ENCODE results near the gene RECK.

RECK gene

DNA sequence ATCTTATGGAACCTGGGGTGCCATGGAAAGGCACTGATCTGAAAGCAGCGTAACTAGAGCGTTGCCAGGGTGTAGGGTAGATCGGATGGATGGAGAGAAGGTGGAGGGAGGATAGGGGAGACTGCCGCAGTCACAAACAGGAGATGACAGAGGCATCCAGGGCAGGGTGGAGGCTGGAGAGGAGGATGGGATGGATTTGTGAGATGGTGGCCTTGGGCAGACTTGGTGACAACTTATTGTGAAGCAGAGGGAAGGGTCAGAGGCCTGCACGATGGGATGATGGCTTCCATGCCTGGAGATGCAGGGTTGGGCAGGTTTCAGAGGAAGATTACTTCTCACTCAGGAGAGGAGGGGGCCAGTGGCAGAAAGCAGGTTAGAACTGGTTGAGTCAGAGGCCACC is 102.2 kb downstream of the RECK start:
- TF ChIP-seq POLR2A (IDR thresholded peaks at IDR 0.05; ENCODE audit: low read length) (no peak), GATA1 (IDR thresholded peaks at IDR 0.05; ENCODE audit: low read depth, low read length) (no peak)

DNA sequence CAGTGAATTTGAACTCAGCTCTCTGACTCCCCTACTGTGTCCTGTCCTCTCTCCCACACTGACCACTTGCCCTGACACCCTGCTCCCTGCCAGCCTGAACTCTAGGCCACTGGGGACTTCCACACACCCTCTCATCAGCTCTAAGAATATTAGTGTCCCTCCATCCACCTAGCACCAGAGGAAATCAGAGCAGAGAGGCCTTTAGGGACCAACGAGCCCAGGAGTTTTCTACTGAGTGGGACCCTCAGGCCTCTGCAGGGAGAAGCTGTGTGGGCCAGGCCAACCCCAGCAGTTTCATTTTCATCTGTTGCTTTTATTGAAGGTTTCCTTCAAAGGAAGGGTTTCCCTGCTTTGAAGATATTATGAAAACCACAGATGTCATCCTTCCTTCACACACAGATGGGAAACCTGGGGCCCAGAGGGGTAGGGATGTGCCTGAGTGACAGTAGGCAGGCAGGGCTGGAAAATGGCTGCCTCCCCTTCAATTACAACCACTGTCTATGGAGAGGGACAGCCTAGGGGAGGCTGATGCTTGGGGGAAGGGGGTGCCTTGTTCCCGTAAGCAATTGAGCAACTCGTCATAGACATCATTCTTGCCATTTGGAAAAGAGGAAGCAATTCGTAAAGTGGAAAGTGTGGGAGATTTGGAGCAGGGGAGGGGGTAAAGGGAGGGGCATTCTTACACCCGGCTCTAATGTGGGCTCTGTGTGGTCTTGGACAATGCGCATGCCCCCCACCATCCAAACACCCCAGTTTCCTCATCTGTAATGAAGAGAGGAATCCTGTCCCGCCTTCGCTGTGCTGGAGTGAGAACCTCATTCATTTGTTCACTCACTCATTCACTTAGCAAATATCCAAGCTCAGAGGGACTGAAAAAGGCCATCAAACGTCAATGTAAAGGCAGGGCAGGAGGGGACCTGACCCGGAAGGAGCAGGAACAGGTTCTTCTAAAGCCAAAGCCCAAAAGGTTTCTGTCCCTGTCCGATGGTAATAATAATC is 103.7 kb downstream of the RECK start:
- no peak for DNase-seq
- no peak for TF ChIP-seq GATA1 (IDR thresholded peaks at IDR 0.05; ENCODE audit: low read depth, low read length)
- no peak for TF ChIP-seq POLR2A (IDR thresholded peaks at IDR 0.05; ENCODE audit: low read length)

More for the DNA sequence above, 102.2 kb downstream of the RECK start:
- DNase-seq, result no peak

DNA sequence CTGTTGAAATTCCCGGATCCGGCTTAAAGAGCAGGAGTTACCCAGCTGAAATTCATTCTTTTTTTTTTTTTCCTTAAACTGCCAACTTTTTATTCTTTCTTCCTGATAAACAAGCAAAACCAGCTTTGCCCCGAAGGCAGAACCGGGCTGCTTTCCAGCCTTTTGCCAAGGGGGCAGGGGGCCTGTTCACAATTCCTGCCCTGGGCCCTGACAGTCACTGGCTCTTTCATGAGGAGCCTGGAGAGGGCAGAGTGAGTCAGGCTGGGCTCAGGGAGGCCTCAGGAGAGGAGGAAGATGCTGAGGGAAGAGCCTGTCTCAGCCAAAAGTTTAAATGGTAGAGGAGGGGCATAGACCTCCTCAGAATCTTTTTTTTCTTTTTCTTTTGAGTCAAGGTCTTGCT is 104.6 kb downstream of the RECK start:
- TF ChIP-seq POLR2A (IDR thresholded peaks at IDR 0.05; ENCODE audit: low read length) (no peak), GATA1 (IDR thresholded peaks at IDR 0.05; ENCODE audit: low read depth, low read length) (no peak)

DNA sequence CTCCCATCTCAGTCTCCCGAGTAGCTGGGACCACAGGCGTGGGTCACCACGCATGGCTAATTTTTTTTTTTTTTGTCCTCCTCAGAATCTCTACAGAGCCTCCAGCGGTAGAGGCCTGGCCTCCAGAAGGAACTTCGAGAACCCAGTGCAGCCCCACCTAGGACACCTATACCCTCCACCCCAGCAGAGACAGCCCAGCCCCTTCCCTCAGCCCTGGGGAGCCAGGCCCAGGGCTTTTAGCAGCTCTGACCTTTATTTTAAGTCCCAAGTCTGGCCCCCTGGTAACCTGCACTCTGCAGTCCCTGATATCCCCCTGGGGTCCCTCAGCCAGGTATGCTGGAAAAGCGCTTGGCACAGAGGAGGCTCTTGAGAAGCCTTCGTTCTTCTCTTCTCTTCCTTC is 105.0 kb downstream of the RECK start:
- DNase-seq, result no peak
- TF ChIP-seq POLR2A (IDR thresholded peaks at IDR 0.05; ENCODE audit: low read length) (no peak), GATA1 (IDR thresholded peaks at IDR 0.05; ENCODE audit: low read depth, low read length) (no peak)

More for the DNA sequence above, 104.6 kb downstream of the RECK start:
- no peak for DNase-seq

DNA sequence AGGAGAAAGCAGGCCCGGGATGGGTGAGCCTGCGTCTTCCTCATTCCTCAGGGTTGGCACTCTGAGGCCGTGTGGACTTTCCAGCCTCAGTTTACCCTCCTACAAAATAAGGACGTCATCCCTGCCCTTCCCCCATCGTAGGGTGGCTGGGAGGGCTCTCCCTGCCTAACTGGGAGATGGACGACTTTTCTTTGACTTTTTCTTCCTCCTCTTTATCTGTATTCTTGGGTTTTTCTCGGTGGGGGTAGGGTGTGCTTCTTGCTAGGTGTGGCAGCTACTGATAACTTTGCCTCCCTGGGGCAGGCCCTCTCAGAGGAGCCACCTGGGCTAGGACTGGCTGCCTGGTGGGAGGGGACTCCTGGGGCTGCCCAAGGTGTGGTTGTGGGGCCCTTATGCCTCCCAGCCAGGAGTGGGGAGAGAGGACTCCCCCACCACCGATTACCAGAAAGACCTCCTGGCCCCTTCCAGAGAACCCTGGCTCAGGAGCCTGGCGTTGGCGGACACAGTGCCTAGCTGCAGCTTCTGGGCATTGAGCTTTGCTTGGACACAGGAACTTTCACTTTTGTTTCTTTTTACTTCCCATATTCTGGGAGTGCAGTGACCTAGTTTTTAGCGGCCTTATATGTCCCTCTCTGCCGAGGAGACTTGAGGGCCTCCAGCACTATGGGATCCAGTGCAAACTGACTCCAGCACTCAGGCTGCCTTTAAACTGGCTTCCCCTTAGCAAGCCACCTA is 106.0 kb downstream of the RECK start:
- peak; percentile 61 to 82 for DNase-seq
- TF ChIP-seq POLR2A (IDR thresholded peaks at IDR 0.05; ENCODE audit: low read length), result peak; percentile 44
- no peak for TF ChIP-seq GATA1 (IDR thresholded peaks at IDR 0.05; ENCODE audit: low read depth, low read length)

DNA sequence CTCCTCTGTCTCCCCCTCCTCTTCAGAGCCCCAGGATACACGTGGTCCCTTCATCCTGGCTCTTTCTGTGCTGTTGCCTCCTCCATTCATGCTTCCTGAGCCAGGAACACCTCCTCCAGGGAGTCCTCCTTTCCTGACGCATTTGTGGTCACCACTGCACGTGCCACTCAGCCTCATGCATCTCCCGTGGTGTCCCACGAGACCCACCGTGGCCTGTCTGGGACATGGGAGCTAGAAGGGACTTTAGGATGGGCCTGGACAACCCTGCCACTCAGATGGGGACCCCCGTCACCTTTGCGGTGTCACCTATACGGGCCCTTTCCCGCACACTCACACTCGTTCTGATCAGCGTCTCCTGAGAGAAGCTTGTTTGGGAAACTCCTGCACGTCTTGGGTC is 106.5 kb downstream of the RECK start:
- TF ChIP-seq POLR2A (IDR thresholded peaks at IDR 0.05; ENCODE audit: low read length) (no peak), GATA1 (IDR thresholded peaks at IDR 0.05; ENCODE audit: low read depth, low read length) (no peak)
- no peak for DNase-seq

DNA sequence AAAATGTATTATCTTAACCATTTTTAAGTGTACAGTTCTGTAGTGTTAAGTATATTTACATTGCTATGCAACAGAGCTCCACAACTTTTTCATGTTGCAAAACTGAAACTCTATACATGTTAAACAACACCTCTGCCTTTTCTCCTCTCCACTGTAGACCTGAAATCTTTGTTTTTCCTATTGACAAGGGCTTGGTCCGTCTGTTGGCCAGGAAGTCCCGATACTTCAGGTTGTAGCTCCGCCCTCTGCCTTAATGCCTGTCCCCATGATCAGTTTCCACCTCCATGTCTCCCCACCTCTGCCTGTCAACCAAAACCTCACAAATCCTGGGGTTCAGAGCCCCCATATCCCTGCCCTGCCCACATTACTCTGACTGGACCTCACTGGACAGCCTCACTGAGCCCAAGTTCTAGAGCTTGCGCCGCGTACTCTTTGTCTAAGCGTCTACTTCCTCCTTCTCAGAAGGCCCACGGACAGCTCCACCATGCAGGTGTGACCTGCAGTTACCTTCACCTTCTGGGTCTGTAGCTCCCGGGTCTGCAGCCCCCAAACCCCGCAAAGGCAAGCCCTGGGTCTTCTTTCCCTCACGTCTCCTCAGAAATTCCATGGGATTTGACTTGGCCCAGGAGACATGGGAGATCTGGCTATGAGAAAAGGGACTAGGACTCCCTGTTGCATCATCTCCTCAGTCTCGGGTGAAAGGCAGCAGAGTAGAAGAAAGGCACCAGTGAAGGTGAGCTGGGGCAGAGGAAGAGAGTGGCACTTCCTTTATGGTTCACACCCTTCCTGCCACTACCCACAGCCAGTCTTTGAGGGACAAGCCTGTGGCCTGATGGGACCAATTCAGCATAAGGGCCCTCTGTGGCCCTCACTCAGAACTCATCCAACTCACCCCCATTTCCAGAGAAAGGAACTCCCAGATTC is 107.9 kb downstream of the RECK start:
- no peak for DNase-seq

DNA sequence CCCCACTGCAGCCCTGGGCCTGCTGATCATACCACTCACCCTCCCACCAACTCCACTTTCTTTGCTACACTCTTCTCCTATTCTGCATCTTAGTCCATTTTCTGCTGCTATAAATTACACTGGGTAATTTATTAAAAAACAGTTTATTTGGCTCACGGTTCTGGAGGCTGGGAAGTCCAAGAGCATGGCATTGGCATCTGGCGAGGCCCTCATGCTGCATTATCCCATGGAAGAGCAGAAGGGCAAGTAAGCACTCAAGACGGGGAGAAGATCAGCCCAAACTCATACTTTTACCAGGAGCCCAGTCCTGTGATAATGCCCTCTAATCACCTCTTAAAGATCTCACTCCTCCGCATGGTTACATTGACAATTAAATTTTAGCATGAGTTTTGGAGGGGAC is 109.3 kb downstream of the RECK start:
- TF ChIP-seq POLR2A (IDR thresholded peaks at IDR 0.05; ENCODE audit: low read length) (no peak), GATA1 (IDR thresholded peaks at IDR 0.05; ENCODE audit: low read depth, low read length) (no peak)
- no peak for DNase-seq

More for the DNA sequence above, 107.9 kb downstream of the RECK start:
- TF ChIP-seq POLR2A (IDR thresholded peaks at IDR 0.05; ENCODE audit: low read length) (no peak), GATA1 (IDR thresholded peaks at IDR 0.05; ENCODE audit: low read depth, low read length) (no peak)

DNA sequence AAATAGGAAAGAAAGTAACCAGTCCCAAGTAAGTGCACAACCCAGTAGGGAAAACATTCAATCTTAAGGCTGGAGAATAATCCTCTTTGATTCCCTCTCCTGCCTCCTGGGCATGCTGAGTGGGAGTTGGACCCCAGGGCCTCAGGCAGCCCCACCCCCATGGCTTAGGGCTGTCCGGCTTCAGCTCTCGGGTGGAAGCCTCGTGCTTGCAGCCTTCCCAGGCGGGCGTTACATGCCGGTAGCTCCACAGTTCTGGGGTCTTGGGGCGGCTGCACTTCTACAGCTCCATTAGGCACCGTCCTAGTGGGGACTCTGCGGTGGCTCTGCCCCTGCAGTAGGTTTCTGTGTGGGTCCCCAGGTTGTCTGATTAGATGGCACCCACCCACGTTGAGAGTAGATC is 109.9 kb downstream of the RECK start:
- no peak for TF ChIP-seq POLR2A (IDR thresholded peaks at IDR 0.05; ENCODE audit: low read length)
- TF ChIP-seq GATA1 (IDR thresholded peaks at IDR 0.05; ENCODE audit: low read depth, low read length), result no peak
- no peak for DNase-seq

DNA sequence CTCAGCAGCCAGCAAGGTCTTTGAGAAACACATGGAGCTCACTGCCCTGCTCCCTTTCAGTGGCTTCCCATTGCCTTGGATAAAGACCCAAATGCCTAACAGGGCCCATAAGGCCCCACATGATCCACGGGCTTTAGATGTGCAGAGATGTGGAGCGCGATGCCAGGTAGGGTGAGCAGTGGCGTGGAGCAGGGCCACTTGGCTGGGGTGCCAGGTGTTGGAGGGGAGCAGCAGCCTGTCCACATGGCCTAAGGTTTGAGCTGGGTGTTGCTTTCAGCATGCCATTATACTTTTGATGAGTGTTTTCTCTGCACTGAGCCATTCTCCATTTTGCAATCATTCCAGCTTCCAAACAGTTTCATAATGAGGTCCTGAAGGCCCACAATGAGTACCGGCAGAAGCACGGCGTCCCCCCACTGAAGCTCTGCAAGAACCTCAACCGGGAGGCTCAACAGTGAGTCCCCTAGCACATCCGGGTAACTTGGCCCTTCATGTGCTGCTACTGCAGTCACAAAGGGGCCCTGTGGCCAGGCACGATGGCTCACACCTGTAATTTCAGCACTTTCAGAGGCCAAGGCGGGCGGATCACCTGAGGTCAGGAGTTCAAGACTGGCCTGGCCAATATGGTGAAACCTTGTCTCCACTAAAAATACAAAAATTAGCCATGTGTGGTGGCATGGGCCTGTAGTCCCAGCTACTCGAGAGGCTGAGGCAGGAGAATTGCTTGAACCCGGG is 110.9 kb downstream of the RECK start:
- no peak for DNase-seq
- TF ChIP-seq POLR2A (IDR thresholded peaks at IDR 0.05; ENCODE audit: low read length) (no peak), GATA1 (IDR thresholded peaks at IDR 0.05; ENCODE audit: low read depth, low read length) (no peak)

DNA sequence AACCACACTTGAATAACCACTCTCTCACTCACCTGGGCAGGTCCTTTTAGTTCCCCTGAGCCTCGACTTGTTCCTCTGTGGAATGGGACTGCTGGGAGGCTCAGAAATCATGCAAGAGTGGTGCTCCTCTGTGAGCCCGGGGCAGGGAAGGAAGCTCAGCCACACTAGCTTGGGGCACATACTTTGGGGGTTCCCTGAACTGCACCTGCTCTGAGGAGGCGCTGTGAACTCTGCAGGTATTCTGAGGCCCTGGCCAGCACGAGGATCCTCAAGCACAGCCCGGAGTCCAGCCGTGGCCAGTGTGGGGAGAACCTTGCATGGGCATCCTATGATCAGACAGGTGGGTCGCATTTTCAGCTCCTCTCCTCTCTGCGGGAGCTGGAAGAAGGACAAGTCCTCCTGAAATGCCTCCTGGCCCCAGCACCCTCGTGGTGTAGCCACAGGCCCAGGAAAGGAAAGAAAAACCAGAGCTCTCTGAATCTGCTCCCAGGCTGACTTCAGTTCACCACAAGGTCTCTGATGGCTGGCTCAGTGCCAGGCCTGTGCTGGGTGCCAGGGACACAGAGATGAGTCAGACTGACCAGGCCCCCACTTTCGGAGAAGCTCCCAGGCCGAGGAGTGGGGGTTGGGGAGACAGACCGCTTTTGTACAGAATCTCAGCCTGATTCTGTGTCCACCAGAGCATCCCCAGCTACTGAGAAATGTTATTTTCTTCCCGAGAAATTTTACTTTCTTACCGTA is 111.8 kb downstream of the RECK start:
- peak; percentile 65 to 70 for DNase-seq
- no peak for TF ChIP-seq GATA1 (IDR thresholded peaks at IDR 0.05; ENCODE audit: low read depth, low read length)
- no peak for TF ChIP-seq POLR2A (IDR thresholded peaks at IDR 0.05; ENCODE audit: low read length)

DNA sequence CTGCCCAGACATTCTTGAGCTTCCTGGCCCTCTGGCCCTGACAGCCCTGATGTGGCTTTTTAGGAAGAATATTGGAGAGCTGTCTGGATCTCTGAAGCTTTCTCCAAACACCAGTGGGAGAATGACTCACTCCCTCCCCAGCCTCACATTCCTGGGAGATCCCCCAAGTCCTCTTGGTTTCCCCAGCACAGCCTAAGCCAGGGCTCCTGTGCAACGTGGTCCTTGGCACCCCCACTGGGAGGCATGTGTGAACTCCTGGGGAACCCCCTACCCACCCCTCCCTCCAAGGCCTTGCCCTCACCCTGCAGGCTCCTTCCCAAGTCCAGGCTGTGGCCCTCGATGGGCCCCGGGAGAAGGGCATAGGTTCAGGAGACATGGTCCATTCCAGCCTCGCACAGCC is 112.5 kb downstream of the RECK start:
- TF ChIP-seq GATA1 (IDR thresholded peaks at IDR 0.05; ENCODE audit: low read depth, low read length) (no peak), POLR2A (IDR thresholded peaks at IDR 0.05; ENCODE audit: low read length) (no peak)
- DNase-seq, result no peak
